SK-N-SH (cell line): Measurements from ENCODE around the gene PAMR1. TPM values are rescaled to one million over a fixed set of nuclear protein-coding genes. Genes with fewer than 3 reads are reported as not detected.
A peak's percentile ranks its signal among the peaks of the same experiment; 100 is the strongest.

Experiments
- CTCF ChIA-PET: fragments of 300-600, 350-600 bp; formaldehyde crosslinking; extraction: SDS; loops from one replicate; lab custom pipeline; 2021; lab: Yijun Ruan, JAX
- POLR2A ChIA-PET: fragments of 350-600 bp; sonication (Branson Sonifier 250); formaldehyde crosslinking; extraction: SDS; loops from one replicate; lab custom pipeline; 2020; ENCODE audit warnings: antibody characterized with exemption, inconsistent platforms; lab: Yijun Ruan, JAX
- DNase-seq: peaks from one replicate; pipeline ENCODE4 v3.0.0; 2012
- H2AFZ ChIP-seq: fragments of 200-600 bp; sonication (generic); 2 replicates; pipeline ENCODE4 v1.8.1; 2016; ENCODE audit warnings: antibody characterized with exemption, mild to moderate bottlenecking, low read depth
- H3F3A ChIP-seq: fragments of 200-600 bp; sonication (generic); replicated peaks from 2 replicates; pipeline ENCODE3; 2016; ENCODE audit warnings: antibody characterized with exemption, mild to moderate bottlenecking; ENCODE audit not compliant: insufficient read depth
- H3K27ac ChIP-seq, 2 experiments: fragments of 200-500 bp in 1 of 2; fragments of 200-600 bp in 1 of 2; sonication (Bioruptor generic) in 1 of 2; sonication (generic), shearing (Covaris generic) in 1 of 2; 2 replicates each; pipeline versions ENCODE4 v1.5.1 to v1.6.1; 2014 to 2016; ENCODE audit warnings: low read depth in 2 of 2, inconsistent platforms in 1 of 2, low read length in 1 of 2, mild to moderate bottlenecking in 1 of 2, mixed read lengths in 1 of 2
- H3K27me3 ChIP-seq: fragments of 200-600 bp; sonication (generic), shearing (Covaris generic); 2 replicates; pipeline ENCODE4 v1.6.1; 2016; ENCODE audit warnings: mixed run types; ENCODE audit not compliant: insufficient read depth
- H3K36me3 ChIP-seq, 2 experiments: fragments of 200-500 bp in 1 of 2; fragments of 200-600 bp in 1 of 2; sonication (Bioruptor generic) in 1 of 2; sonication (generic) in 1 of 2; replicated peaks in 1 of 2; 2 replicates each; pipeline versions ENCODE3 to v1.5.1; 2014 to 2016; ENCODE audit warnings: low read length in 1 of 2, mild to moderate bottlenecking in 1 of 2; ENCODE audit not compliant: insufficient read depth in 2 of 2, control insufficient read depth in 1 of 2
- H3K4me1 ChIP-seq, 2 experiments: fragments of 200-500 bp in 1 of 2; fragments of 200-600 bp in 1 of 2; sonication (Bioruptor generic) in 1 of 2; sonication (generic), shearing (Covaris generic) in 1 of 2; 2 replicates each; pipeline versions ENCODE4 v1.5.1 to v1.6.1; 2014 to 2016; ENCODE audit warnings: low read depth in 1 of 2, low read length in 1 of 2, mixed run types in 1 of 2; ENCODE audit not compliant: insufficient read depth in 2 of 2, control insufficient read depth in 1 of 2
- H3K4me2 ChIP-seq: fragments of 200-600 bp; sonication (generic), shearing (Covaris generic); 2 replicates; pipeline ENCODE4 v1.6.1; 2017; ENCODE audit warnings: mixed run types
- H3K4me3 ChIP-seq, 2 experiments: fragments of 200-500 bp in 1 of 2; fragments of 200-600 bp in 1 of 2; sonication (Bioruptor generic) in 1 of 2; sonication (generic), shearing (Covaris generic) in 1 of 2; 2 replicates each; pipeline versions ENCODE4 v1.5.1 to v1.8.1; 2014 to 2016; ENCODE audit warnings: low read depth in 2 of 2, inconsistent platforms in 1 of 2, low read length in 1 of 2, mild to moderate bottlenecking in 1 of 2, mixed read lengths in 1 of 2, moderate library complexity in 1 of 2
- H3K79me2 ChIP-seq: fragments of 200-600 bp; sonication (generic); 2 replicates; pipeline ENCODE4 v1.8.1; 2017; ENCODE audit warnings: mild to moderate bottlenecking; ENCODE audit not compliant: insufficient read depth
- H3K9ac ChIP-seq: fragments of 200-600 bp; sonication (generic); 2 replicates; pipeline ENCODE4 v1.6.1; 2017; ENCODE audit warnings: mixed run types
- H3K9me2 ChIP-seq: fragments of 200-600 bp; sonication (generic); 2 replicates; pipeline ENCODE4 v1.6.1; 2017; ENCODE audit warnings: mixed run types
- H3K9me3 ChIP-seq: fragments of 200-600 bp; sonication (generic); 2 replicates; pipeline ENCODE4 v1.6.1; 2017; ENCODE audit warnings: mixed run types, mild to moderate bottlenecking, moderate library complexity
- H4K20me1 ChIP-seq: fragments of 200-600 bp; sonication (generic); 2 replicates; pipeline ENCODE4 v1.6.1; 2017; ENCODE audit warnings: mild to moderate bottlenecking, mixed run types; ENCODE audit not compliant: insufficient read depth
- ELF1 ChIP-seq: IDR thresholded peaks from 2 replicates; pipeline ENCODE4 v1.4.0; 2012
- EP300 ChIP-seq, 2 experiments: IDR thresholded peaks; 2 replicates each; pipeline versions ENCODE4 v1.4.0 to v1.6.1; 2012; ENCODE audit warnings: borderline replicate concordance in 1 of 2, low read depth in 1 of 2, low read length in 1 of 2
- EZH2phosphoT487 ChIP-seq: fragments of 200-600 bp; sonication (generic); IDR thresholded peaks from 2 replicates; pipeline ENCODE4 v1.6.1; 2017; ENCODE audit warnings: low read depth, mixed run types, mild to moderate bottlenecking, antibody characterized with exemption, moderate library complexity, borderline replicate concordance
- FOSL2 ChIP-seq: IDR thresholded peaks from 2 replicates; pipeline ENCODE4 v1.4.0; 2012; ENCODE audit warnings: low read depth, mild to moderate bottlenecking, moderate library complexity, borderline replicate concordance
- FOXM1 ChIP-seq: IDR thresholded peaks from 2 replicates; pipeline ENCODE4 v1.4.0; 2012; ENCODE audit warnings: low read depth, mild to moderate bottlenecking
- GABPA ChIP-seq: IDR thresholded peaks from 2 replicates; pipeline ENCODE4 v1.4.0; 2012; ENCODE audit warnings: low read depth, mild to moderate bottlenecking
- GATA2 ChIP-seq: sonication (generic); formaldehyde crosslinking; IDR thresholded peaks from 2 replicates; pipeline ENCODE4 v1.5.0; 2020; ENCODE audit warnings: mild to moderate bottlenecking, missing genetic modification reagents
- IRF3 ChIP-seq: fragments of 150-350 bp; IDR thresholded peaks from 2 replicates; pipeline ENCODE4 v1.6.1; 2016; ENCODE audit warnings: mild to moderate bottlenecking, low read depth, low read length
- JUND ChIP-seq: IDR thresholded peaks from 2 replicates; pipeline ENCODE4 v1.4.0; 2012
- MAX ChIP-seq: IDR thresholded peaks from 2 replicates; pipeline ENCODE4 v1.4.0; 2012; ENCODE audit warnings: low read depth
- MEF2A ChIP-seq: IDR thresholded peaks from 2 replicates; pipeline ENCODE4 v1.4.0; 2012; ENCODE audit warnings: low read depth, borderline replicate concordance
- MXI1 ChIP-seq: IDR thresholded peaks from 2 replicates; pipeline ENCODE4 v1.6.1; 2012; ENCODE audit warnings: mild to moderate bottlenecking, low read depth, low read length, improper control_type of control experiment
- NFIC ChIP-seq: IDR thresholded peaks from 2 replicates; pipeline ENCODE4 v1.4.0; 2012; ENCODE audit warnings: borderline replicate concordance
- NRF1 ChIP-seq: IDR thresholded peaks from 2 replicates; pipeline ENCODE4 v1.6.1; 2012; ENCODE audit warnings: low read depth, mild to moderate bottlenecking, low read length
- PBX3 ChIP-seq: IDR thresholded peaks from 2 replicates; pipeline ENCODE4; 2012
- POLR2AphosphoS5 ChIP-seq: IDR thresholded peaks from 2 replicates; pipeline ENCODE4 v1.6.1; 2012; ENCODE audit warnings: low read depth, low read length
- RAD21 ChIP-seq: IDR thresholded peaks from 2 replicates; pipeline ENCODE4 v1.6.1; 2012; ENCODE audit warnings: mild to moderate bottlenecking, low read length
- RCOR1 ChIP-seq: fragments of 150-350 bp; IDR thresholded peaks from 2 replicates; pipeline ENCODE4 v1.6.1; 2017; ENCODE audit warnings: antibody characterized with exemption, low read length
- REST ChIP-seq: IDR thresholded peaks from 2 replicates; pipeline ENCODE4 v1.6.1; 2012; ENCODE audit warnings: mild to moderate bottlenecking, low read depth, low read length, moderate library complexity
- RXRA ChIP-seq: IDR thresholded peaks from 2 replicates; pipeline ENCODE4 v1.4.0; 2012; ENCODE audit warnings: low read depth, mild to moderate bottlenecking, borderline replicate concordance
- SIN3A ChIP-seq: IDR thresholded peaks from 2 replicates; pipeline ENCODE4 v1.6.1; 2012; ENCODE audit warnings: low read depth, mild to moderate bottlenecking, low read length, moderate library complexity, borderline replicate concordance
- SMC3 ChIP-seq: IDR thresholded peaks from 2 replicates; pipeline ENCODE4 v1.6.1; 2012; ENCODE audit warnings: low read depth, low read length, improper control_type of control experiment
- TAF1 ChIP-seq: IDR thresholded peaks from 2 replicates; pipeline ENCODE4 v1.6.1; 2012; ENCODE audit warnings: low read depth, mild to moderate bottlenecking, low read length, moderate library complexity, borderline replicate concordance
- TCF12 ChIP-seq: IDR thresholded peaks from 2 replicates; pipeline ENCODE4 v1.4.0; 2012
- TEAD4 ChIP-seq: IDR thresholded peaks from 2 replicates; pipeline ENCODE4 v1.4.0; 2012; ENCODE audit warnings: mild to moderate bottlenecking, borderline replicate concordance; ENCODE audit not compliant: insufficient read depth
- USF1 ChIP-seq: IDR thresholded peaks from 2 replicates; pipeline ENCODE4 v1.4.0; 2012; ENCODE audit warnings: low read depth, borderline replicate concordance
- USF2 ChIP-seq: fragments of 150-350 bp; IDR thresholded peaks from 2 replicates; pipeline ENCODE4 v1.6.1; 2017; ENCODE audit warnings: antibody characterized with exemption, low read length, low read depth, borderline replicate concordance
- YY1 ChIP-seq: IDR thresholded peaks from 2 replicates; pipeline ENCODE4 v1.4.0; 2012; ENCODE audit warnings: low read depth, mild to moderate bottlenecking
- WGBS: methylation state at CpG from one replicate; pipeline ENCODE4 v1.1.6; 2017; ENCODE audit warnings: low lambda C conversion rate; 5-methylcytosine and 5-hydroxymethylcytosine counted together
- polyA plus RNA-seq, 3 experiments: library from polyadenylated mRNA; depleted of rRNA; stranded (reverse); fragments of >200 nt; gene quantifications; 2 replicates each; pipeline ENCODE4 v1.2.3, GENCODE V29; 2012

Gene PAMR1
- polyA plus RNA-seq, 1 of the 3 experiments (the other 2 are of a cell fraction) = 0.31 TPM

GRCh38 chr11:35549787-35550186, 24.4 kb upstream of the PAMR1 start:
- Histone ChIP-seq H3F3A (peaks cover 33% of the 10 kb centered on the region), H3K79me2 (no peaks in the 10 kb centered on the region), H4K20me1 (no peaks in the 10 kb centered on the region), H3K9me3 (no peaks in the 10 kb centered on the region), H3K9me2 (no peaks in the 10 kb centered on the region), H3K4me2 (peak overlapping the region; percentile 46), H2AFZ (0 out of 2 replicates have a peak overlapping the region, but pooled peaks have one; percentile 14), H3K27ac (peak overlapping the region; percentile 64 to 89; a peak in 3 of 4 replicates), H3K4me3 (no peak overlapping the region), H3K9ac (peak overlapping the region; percentile 48), H3K36me3 (no peaks in the 10 kb centered on the region), H3K27me3 (no peaks in the 10 kb centered on the region), H3K4me1 (peaks cover 4 to 45% of the 10 kb centered on the region in 2 experiments)
- POLR2A ChIA-PET = no interaction called here
- DNase-seq = no peak
- 14% methylated on average over 3 of the region's 3 CpGs for WGBS
- CTCF ChIA-PET = no interaction called here
- TF ChIP-seq TEAD4 (peak; percentile 77), NRF1 (peak; percentile 43; the same call in 1 of the 2 replicates), REST (peak; percentile 49; the same call in 1 of the 2 replicates), TAF1 (peak; percentile 33; the same call in 1 of the 2 replicates), FOSL2 (peak; percentile 68; the same call in 1 of the 2 replicates), EZH2phosphoT487 (no peak), POLR2AphosphoS5 (0 out of 2 replicates have a peak, but pooled peaks have one; percentile 29), USF1 (no peak), FOXM1 (no peak; the same call in 1 of the 2 replicates), USF2 (no peak), YY1 (no peak), GABPA (0 out of 2 replicates have a peak, but pooled peaks have one; percentile 8), GATA2 (CRISPR knock-in tag) (no peak), JUND (peak; percentile 69), IRF3 (no peak), EP300 (IDR thresholded peaks at IDR 0.05; ENCODE audit: borderline replicate concordance in 1 of 2, low read depth in 1 of 2, low read length in 1 of 2) (peak in 1 of 2 experiments; percentile 79; a peak in 2 of 4 replicates), RAD21 (no peak), MAX (peak; percentile 94), SMC3 (no peak), NFIC (peak; percentile 65), SIN3A (no peak), RCOR1 (no peak), ELF1 (peak; percentile 7; the same call in 1 of the 2 replicates), MEF2A (peak; percentile 43; the same call in 1 of the 2 replicates), TCF12 (peak; percentile 84), MXI1 (no peak), RXRA (peak; percentile 51; the same call in 1 of the 2 replicates), PBX3 (peak; percentile 70)
